ENCODE data around the gene CD63. TPM values are rescaled to one million over a fixed set of nuclear protein-coding genes. Genes with fewer than 3 reads are reported as not detected.
A peak's percentile ranks its signal among the peaks of the same experiment; 100 is the strongest.

CD63 gene
- total and polyA plus RNA-seq, 10 donors, result 395 to 750 (median 568) TPM

- Histone ChIP-seq H3K27me3 (replicated peaks in 1 of 7) (peaks cover 0 to 26% (median 0%) of the 10 kb centered on the region in 7 donors), H3K36me3 (no peaks in the 10 kb centered on the region), H3K27ac (peak overlapping the region in 4 of 8 donors; percentile 13 to 51 (median 46)), H3K4me3 (no peak overlapping the region), H3K9me3 (no peaks in the 10 kb centered on the region), H3K4me1 (peaks cover 21 to 57% (median 40%) of the 10 kb centered on the region in 6 donors)
- WGBS, 5 donors, result 75 to 89% (median 81%) methylated on average over 4 of the region's 4 CpGs
- DNase-seq, result peak; percentile 39
- intact Hi-C loops (cut with DNase I; ENCODE audit: low total_unique reads), result no loop called here
- TF ChIP-seq, protein P1, sequence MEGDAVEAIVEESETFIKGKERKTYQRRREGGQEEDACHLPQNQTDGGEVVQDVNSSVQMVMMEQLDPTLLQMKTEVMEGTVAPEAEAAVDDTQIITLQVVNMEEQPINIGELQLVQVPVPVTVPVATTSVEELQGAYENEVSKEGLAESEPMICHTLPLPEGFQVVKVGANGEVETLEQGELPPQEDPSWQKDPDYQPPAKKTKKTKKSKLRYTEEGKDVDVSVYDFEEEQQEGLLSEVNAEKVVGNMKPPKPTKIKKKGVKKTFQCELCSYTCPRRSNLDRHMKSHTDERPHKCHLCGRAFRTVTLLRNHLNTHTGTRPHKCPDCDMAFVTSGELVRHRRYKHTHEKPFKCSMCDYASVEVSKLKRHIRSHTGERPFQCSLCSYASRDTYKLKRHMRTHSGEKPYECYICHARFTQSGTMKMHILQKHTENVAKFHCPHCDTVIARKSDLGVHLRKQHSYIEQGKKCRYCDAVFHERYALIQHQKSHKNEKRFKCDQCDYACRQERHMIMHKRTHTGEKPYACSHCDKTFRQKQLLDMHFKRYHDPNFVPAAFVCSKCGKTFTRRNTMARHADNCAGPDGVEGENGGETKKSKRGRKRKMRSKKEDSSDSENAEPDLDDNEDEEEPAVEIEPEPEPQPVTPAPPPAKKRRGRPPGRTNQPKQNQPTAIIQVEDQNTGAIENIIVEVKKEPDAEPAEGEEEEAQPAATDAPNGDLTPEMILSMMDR (IDR thresholded peaks at IDR 0.05 in 8 of 11, conservative IDR thresholded peaks at IDR 0.05 in 3 of 11), result no peak
- TF ChIP-seq POLR2AphosphoS5 (IDR thresholded peaks at IDR 0.05), result no peak
- TF ChIP-seq POLR2A (IDR thresholded peaks at IDR 0.05), result no peak
These were observed 16.8 kb downstream of the CD63 start for GRCh38 chr12:55711786-55712553.

DNA sequence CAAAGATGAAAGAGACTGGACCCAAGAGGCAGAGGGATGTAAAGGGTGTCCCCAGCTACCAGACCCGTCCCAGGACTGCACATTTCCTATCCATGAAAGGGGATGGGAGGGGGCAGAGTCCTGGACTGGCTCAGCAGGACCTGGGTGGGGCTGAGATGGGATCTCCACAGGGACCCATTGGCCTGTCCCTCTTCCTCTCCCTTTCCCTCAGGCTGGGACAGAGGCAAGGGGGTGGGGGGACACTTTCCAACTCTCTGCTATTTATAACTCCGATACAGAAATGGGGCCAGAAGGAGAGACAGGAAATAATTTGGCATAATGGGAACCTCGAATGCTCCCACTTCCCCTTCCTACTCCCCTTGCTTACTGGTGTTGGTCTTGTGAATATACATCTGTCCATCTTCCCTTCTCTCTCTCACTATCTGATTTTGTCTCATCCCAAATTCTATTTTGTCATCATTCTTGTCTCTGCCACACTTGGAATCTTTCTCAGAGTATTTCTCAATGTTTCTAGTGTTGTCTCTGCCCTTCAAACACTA, 20.0 kb downstream of the CD63 start:
- WGBS, 5 donors, result 0 to 8% (median 1%) methylated on average over 3 of the region's 3 CpGs
- no peaks in the 10 kb centered on the region for H3K36me3 ChIP-seq
- intact Hi-C loops (cut with DNase I; ENCODE audit: low total_unique reads), result no loop called here
- H3K4me1 ChIP-seq, result peaks cover 12 to 62% (median 33%) of the 10 kb centered on the region in 6 donors
- peak overlapping the region in 3 of 8 donors; percentile 18 to 56 (median 48) for H3K27ac ChIP-seq
- DNase-seq, result peak; percentile 45
- no peaks in the 10 kb centered on the region for H3K9me3 ChIP-seq
- H3K4me3 ChIP-seq, result peak overlapping the region in 4 of 8 donors; percentile 67 to 90 (median 71)
- H3K27me3 ChIP-seq (replicated peaks in 1 of 7), result peaks cover 0 to 28% (median 0%) of the 10 kb centered on the region in 7 donors
- TF ChIP-seq, protein P1 (IDR thresholded peaks at IDR 0.05 in 8 of 11, conservative IDR thresholded peaks at IDR 0.05 in 3 of 11), result no peak
- TF ChIP-seq POLR2A (IDR thresholded peaks at IDR 0.05) (no peak), POLR2AphosphoS5 (IDR thresholded peaks at IDR 0.05) (no peak)

DNA sequence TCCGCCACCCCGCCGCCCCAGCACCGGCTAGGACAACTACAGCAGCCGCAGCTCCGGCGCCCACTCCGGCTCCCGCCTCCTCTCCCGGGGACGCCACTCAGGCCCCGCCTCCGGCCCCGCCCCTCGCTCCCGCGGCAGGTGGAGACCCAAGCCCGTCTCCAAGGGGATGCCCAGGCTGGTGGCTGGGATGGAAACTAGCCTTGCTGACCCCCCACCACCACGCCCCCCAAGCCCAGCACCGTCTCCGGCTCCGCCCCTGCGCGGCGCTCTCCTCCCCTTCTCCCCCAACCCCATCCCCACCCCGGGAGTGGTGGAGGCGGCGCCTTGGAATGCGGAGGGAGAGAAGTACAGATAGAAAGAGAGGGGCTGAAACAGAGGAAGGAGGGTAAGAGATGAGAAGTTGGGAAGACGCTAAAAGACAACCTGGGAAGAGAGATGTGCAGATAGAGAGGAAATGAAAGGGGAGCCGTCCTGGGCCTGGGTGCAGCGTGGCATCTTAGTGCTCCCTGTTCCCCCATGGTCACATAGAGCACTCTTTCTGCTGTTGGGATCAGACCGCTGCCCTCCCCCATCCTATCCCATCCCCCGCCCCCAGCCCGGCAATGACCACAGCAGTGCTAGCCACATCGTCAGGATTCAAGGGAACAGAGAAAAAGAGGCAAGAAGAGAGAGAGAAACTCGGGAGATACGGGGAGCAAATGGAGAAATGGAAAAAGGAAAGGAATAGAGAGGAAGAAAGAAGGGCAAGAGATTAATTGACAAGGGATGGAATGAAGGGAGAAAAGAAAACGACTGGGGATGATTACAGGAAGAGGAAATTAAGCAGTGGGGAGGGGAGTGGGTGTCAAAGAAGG, 20.7 kb downstream of the CD63 start, which contains the start of gene ITGA7:
TSS of gene ITGA7 (minus strand) at position 64 of the 854 bp plus-strand sequence. CDS start 222 bp downstream, outside the sequence.
- peaks cover 0 to 28% (median 0%) of the 10 kb centered on the region in 7 donors for H3K27me3 ChIP-seq (replicated peaks in 1 of 7)
- peaks cover 12 to 63% (median 31%) of the 10 kb centered on the region in 6 donors for H3K4me1 ChIP-seq
- no peaks in the 10 kb centered on the region for H3K36me3 ChIP-seq
- H3K27ac ChIP-seq, result peak within 1 kb of the TSS in 3 of 8 donors; percentile 18 to 56 (median 48)
- H3K9me3 ChIP-seq, result no peaks in the 10 kb centered on the region
- TF ChIP-seq, protein P1 (IDR thresholded peaks at IDR 0.05 in 8 of 11, conservative IDR thresholded peaks at IDR 0.05 in 3 of 11), result no peak
- peak in 2 of 3 donors; percentile 34 to 38 for TF ChIP-seq POLR2AphosphoS5 (IDR thresholded peaks at IDR 0.05)
- intact Hi-C loops (cut with DNase I; ENCODE audit: low total_unique reads), result no loop called here
- H3K4me3 ChIP-seq, result peak within 1 kb of the TSS; percentile 51 to 90 (median 62)
- WGBS, 5 donors, result 1 to 2% (median 1%) methylated on average over 21 to 39 of the region's 39 CpGs
- peak; percentile 92 for DNase-seq

All from spleen (tissue), 11 donors.